GM23338 (cell line): ENCODE results near the gene DYNLRB1. TPM values are rescaled to one million over a fixed set of nuclear protein-coding genes. Genes with fewer than 3 reads are reported as not detected.
"Not testable (repeated sequence)": the region's sequence is repeated elsewhere in the genome, so short reads cannot be mapped to it uniquely, and the experiment has no call there.

Source experiments
- ATAC-seq: fragments of 200-7000 bp; cut with Tn5 transposase; 3 replicates; pipeline ENCODE4 v1.9.1; 2020
- DNase-seq: peaks from one replicate; pipeline ENCODE4 v3.0.0-alpha.2; 2015; ENCODE audit warnings: low spot score
- H2AFZ ChIP-seq: fragments of 200-600 bp; sonication (generic); 2 replicates; pipeline ENCODE4 v1.8.0; 2016; ENCODE audit warnings: antibody characterized with exemption, mild to moderate bottlenecking, moderate library complexity
- H3F3A ChIP-seq: fragments of 200-600 bp; sonication (generic); replicated peaks from 2 replicates; pipeline ENCODE4 v1.8.0; 2017; ENCODE audit warnings: antibody characterized with exemption, mixed run types, low read depth
- H3K27ac ChIP-seq: fragments of 200-600 bp; sonication (generic); 2 replicates; pipeline ENCODE4 v1.6.1; 2016; ENCODE audit warnings: low read depth
- H3K27me3 ChIP-seq: fragments of 200-600 bp; sonication (generic); 2 replicates; pipeline ENCODE4 v1.8.0; 2016; ENCODE audit warnings: mild to moderate bottlenecking, mixed run types, moderate library complexity; ENCODE audit not compliant: insufficient read depth
- H3K36me3 ChIP-seq: fragments of 200-600 bp; sonication (generic); 2 replicates; pipeline ENCODE4 v1.8.0; 2016; ENCODE audit warnings: mild to moderate bottlenecking; ENCODE audit not compliant: insufficient read depth
- H3K4me1 ChIP-seq: fragments of 200-600 bp; sonication (generic); 2 replicates; pipeline ENCODE4 v1.8.0; 2016; ENCODE audit warnings: mild to moderate bottlenecking, moderate library complexity; ENCODE audit not compliant: insufficient read depth
- H3K4me2 ChIP-seq: fragments of 200-600 bp; sonication (generic); 2 replicates; pipeline ENCODE4 v1.7.1; 2017; ENCODE audit warnings: mixed run types
- H3K4me3 ChIP-seq: fragments of 200-600 bp; sonication (generic); 2 replicates; pipeline ENCODE4 v1.6.1; 2016; ENCODE audit warnings: mixed run types
- H3K79me2 ChIP-seq: fragments of 200-600 bp; sonication (generic); replicated peaks from 2 replicates; pipeline ENCODE4 v1.8.0; 2017; ENCODE audit warnings: mild to moderate bottlenecking; ENCODE audit not compliant: insufficient read depth
- H3K9me2 ChIP-seq: fragments of 200-600 bp; sonication (generic); 2 replicates; pipeline ENCODE4 v1.8.0; 2017; ENCODE audit not compliant: insufficient read depth
- H4K20me1 ChIP-seq: fragments of 200-600 bp; sonication (generic); replicated peaks from 2 replicates; pipeline ENCODE4 v1.8.0; 2017; ENCODE audit warnings: mild to moderate bottlenecking; ENCODE audit not compliant: insufficient read depth
- H3K27ac Mint-ChIP-seq: 2 replicates; pipeline ENCODE4 v1.8.0; 2020; ENCODE audit warnings: inconsistent platforms, mild to moderate bottlenecking, moderate library complexity, mixed read lengths
- H3K27me3 Mint-ChIP-seq: 3 replicates; pipeline ENCODE4 v1.8.0; 2022; ENCODE audit warnings: low read depth, mild to moderate bottlenecking, moderate library complexity, mixed read lengths, inconsistent platforms; ENCODE audit not compliant: insufficient read depth, poor library complexity
- H3K36me3 Mint-ChIP-seq: 3 replicates; pipeline ENCODE4 v1.8.0; 2021; ENCODE audit warnings: low read depth, mild to moderate bottlenecking, inconsistent platforms, moderate library complexity, mixed read lengths
- H3K4me1 Mint-ChIP-seq: 3 replicates; pipeline ENCODE4 v1.8.0; 2020; ENCODE audit warnings: mild to moderate bottlenecking, inconsistent platforms, mixed read lengths
- H3K4me3 Mint-ChIP-seq: 3 replicates; pipeline ENCODE4 v1.8.0; 2021; ENCODE audit warnings: moderate library complexity, mild to moderate bottlenecking, inconsistent platforms, mixed read lengths
- H3K9me3 Mint-ChIP-seq: 3 replicates; pipeline ENCODE4 v1.8.0; 2020; ENCODE audit warnings: moderate library complexity, mild to moderate bottlenecking, inconsistent platforms, mixed read lengths
- CREB1 ChIP-seq: fragments of 250-450 bp; sonication (Bioruptor Pico); IDR thresholded peaks from 2 replicates; pipeline ENCODE4 v1.5.0; 2020; ENCODE audit warnings: low read depth, mild to moderate bottlenecking, moderate library complexity
- EZH2 ChIP-seq: fragments of 200-600 bp; sonication (generic); IDR thresholded peaks from one replicate; pipeline ENCODE4 v1.8.0; 2017; ENCODE audit warnings: antibody characterized with exemption, mild to moderate bottlenecking, low read depth; ENCODE audit not compliant: unreplicated experiment
- EZH2phosphoT487 ChIP-seq: fragments of 200-600 bp; sonication (generic); IDR thresholded peaks from one replicate; pipeline ENCODE4 v1.8.1; 2018; ENCODE audit warnings: antibody characterized with exemption; ENCODE audit not compliant: unreplicated experiment
- JUNB ChIP-seq: IDR thresholded peaks from one replicate; pipeline ENCODE4 v1.6.1; 2016; ENCODE audit warnings: antibody characterized with exemption; ENCODE audit not compliant: unreplicated experiment
- NANOG ChIP-seq: IDR thresholded peaks from 2 replicates; pipeline ENCODE4 v1.6.1; 2016; ENCODE audit warnings: antibody characterized with exemption, borderline replicate concordance
- polyA plus RNA-seq: library from polyadenylated mRNA; unstranded; fragments of >200 nt; fragmentation: Nextera tagmentation; extraction: Ambion mirVana; gene quantifications from 2 replicates; pipeline ENCODE4 v1.2.1, GENCODE V29; 2016
- total RNA-seq: library from RNA; depleted of rRNA; stranded (reverse); fragments of >200 nt; shearing (Covaris generic); gene quantifications from 2 replicates; pipeline ENCODE4 v1.2.3, GENCODE V29; 2014
- TF ChIP-seq, protein P1 (sequence below): IDR thresholded peaks from 2 replicates; pipeline ENCODE4 v1.6.1; 2016; ENCODE audit warnings: antibody characterized with exemption
- TF ChIP-seq, protein P2 (sequence below): IDR thresholded peaks from one replicate; pipeline ENCODE4 v1.6.1; 2018; ENCODE audit warnings: antibody characterized with exemption; ENCODE audit not compliant: unreplicated experiment
- TF ChIP-seq, protein P3 (sequence below), 2 experiments: fragments of 200-600 bp in 1 of 2; sonication (generic) in 1 of 2; conservative IDR thresholded peaks; 2 replicates each; pipeline versions ENCODE4 v1.5.1 to v1.6.1; 2016 to 2017; ENCODE audit warnings: antibody characterized with exemption in 2 of 2, low read depth in 2 of 2, mild to moderate bottlenecking in 2 of 2, moderate library complexity in 1 of 2

Gene DYNLRB1
- total and polyA plus RNA-seq, 2 experiments from 2014 or later: 107 to 376 TPM

DNA sequence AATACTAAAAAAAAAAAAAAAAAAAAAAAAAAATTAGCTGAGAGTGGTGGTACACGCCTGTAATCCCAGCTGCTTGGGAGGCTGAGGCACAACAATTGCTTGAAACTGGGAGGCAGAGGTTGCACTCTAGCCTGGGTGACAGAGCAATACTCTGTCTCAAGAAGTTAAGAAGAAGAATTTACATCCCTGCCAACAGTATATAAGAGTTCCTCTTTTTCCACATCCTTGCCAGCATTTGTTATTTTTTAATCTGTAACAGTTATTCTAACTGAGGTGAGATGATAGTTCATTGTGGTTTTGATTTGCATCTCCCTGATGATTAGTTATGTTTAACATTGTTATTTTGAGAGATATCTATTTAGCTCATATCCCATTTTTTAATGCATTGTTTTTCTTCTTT, 20.3 kb upstream of the DYNLRB1 start:
- Histone ChIP-seq H3K4me1 (no peaks in the 10 kb centered on the region), H3K79me2 (no peaks in the 10 kb centered on the region; the same call in 1 of the 2 replicates)
- peaks cover 62% of the 10 kb centered on the region for H3K36me3 Mint-ChIP-seq

DNA sequence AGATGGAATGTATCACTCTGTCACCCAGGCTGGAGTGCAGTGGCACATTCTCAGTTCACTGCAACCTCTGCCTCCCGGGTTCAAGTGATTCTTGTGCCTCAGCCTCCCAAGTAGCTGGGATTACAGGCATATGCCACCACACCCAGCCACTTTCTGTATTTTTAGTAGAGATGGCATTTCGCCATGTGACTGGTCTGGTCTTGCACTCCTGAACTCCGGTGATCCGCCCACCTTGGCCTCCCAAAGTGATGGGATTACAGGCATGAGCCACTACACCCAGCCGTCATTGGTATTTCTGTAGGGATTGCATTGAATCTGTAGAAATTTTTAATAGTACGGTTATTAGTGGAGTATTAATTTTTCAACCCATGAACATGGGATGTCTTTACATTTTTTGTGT, 18.6 kb upstream of the DYNLRB1 start:
- H3K4me2 ChIP-seq, H2AFZ ChIP-seq, H3K4me3 ChIP-seq, ATAC-seq, H3K9me3 Mint-ChIP-seq, H3K27ac Mint-ChIP-seq, H3F3A ChIP-seq, H3K27ac ChIP-seq, H3K27me3 Mint-ChIP-seq, H3K27me3 ChIP-seq, H3K4me1 Mint-ChIP-seq, DNase-seq, H4K20me1 ChIP-seq, H3K4me1 ChIP-seq, H3K4me3 Mint-ChIP-seq, H3K36me3 ChIP-seq, H3K79me2 ChIP-seq, H3K9me2 ChIP-seq: not testable (repeated sequence)
- H3K36me3 Mint-ChIP-seq: peaks cover 57% of the 10 kb centered on the region

More for the DNA sequence above, 20.3 kb upstream of the DYNLRB1 start:
- H3K27me3 ChIP-seq: no peaks in the 10 kb centered on the region
- H3K27ac ChIP-seq: no peak overlapping the region
- H3K9me3 Mint-ChIP-seq: 0 out of 3 replicates have a peak, but pooled peaks cover 3% of the 10 kb centered on the region
- H3K4me1 Mint-ChIP-seq: no peaks in the 10 kb centered on the region
- H4K20me1 ChIP-seq: peaks cover 10% of the 10 kb centered on the region; the same call in 1 of the 2 replicates
- no peak overlapping the region for H3K4me2 ChIP-seq
- no peaks in the 10 kb centered on the region for H3F3A ChIP-seq
- DNase-seq (no peak), ATAC-seq (no peak)
- no peak overlapping the region for H2AFZ ChIP-seq
- H3K9me2 ChIP-seq: no peaks in the 10 kb centered on the region
- TF ChIP-seq CREB1 (CRISPR knock-in tag) (no peak), JUNB (no peak), EZH2phosphoT487 (no peak), EZH2 (no peak), NANOG (no peak)
- TF ChIP-seq, protein P1, sequence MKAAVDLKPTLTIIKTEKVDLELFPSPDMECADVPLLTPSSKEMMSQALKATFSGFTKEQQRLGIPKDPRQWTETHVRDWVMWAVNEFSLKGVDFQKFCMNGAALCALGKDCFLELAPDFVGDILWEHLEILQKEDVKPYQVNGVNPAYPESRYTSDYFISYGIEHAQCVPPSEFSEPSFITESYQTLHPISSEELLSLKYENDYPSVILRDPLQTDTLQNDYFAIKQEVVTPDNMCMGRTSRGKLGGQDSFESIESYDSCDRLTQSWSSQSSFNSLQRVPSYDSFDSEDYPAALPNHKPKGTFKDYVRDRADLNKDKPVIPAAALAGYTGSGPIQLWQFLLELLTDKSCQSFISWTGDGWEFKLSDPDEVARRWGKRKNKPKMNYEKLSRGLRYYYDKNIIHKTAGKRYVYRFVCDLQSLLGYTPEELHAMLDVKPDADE: no peak
- TF ChIP-seq, protein P2, sequence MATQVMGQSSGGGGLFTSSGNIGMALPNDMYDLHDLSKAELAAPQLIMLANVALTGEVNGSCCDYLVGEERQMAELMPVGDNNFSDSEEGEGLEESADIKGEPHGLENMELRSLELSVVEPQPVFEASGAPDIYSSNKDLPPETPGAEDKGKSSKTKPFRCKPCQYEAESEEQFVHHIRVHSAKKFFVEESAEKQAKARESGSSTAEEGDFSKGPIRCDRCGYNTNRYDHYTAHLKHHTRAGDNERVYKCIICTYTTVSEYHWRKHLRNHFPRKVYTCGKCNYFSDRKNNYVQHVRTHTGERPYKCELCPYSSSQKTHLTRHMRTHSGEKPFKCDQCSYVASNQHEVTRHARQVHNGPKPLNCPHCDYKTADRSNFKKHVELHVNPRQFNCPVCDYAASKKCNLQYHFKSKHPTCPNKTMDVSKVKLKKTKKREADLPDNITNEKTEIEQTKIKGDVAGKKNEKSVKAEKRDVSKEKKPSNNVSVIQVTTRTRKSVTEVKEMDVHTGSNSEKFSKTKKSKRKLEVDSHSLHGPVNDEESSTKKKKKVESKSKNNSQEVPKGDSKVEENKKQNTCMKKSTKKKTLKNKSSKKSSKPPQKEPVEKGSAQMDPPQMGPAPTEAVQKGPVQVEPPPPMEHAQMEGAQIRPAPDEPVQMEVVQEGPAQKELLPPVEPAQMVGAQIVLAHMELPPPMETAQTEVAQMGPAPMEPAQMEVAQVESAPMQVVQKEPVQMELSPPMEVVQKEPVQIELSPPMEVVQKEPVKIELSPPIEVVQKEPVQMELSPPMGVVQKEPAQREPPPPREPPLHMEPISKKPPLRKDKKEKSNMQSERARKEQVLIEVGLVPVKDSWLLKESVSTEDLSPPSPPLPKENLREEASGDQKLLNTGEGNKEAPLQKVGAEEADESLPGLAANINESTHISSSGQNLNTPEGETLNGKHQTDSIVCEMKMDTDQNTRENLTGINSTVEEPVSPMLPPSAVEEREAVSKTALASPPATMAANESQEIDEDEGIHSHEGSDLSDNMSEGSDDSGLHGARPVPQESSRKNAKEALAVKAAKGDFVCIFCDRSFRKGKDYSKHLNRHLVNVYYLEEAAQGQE: no peak
- TF ChIP-seq, protein P3, sequence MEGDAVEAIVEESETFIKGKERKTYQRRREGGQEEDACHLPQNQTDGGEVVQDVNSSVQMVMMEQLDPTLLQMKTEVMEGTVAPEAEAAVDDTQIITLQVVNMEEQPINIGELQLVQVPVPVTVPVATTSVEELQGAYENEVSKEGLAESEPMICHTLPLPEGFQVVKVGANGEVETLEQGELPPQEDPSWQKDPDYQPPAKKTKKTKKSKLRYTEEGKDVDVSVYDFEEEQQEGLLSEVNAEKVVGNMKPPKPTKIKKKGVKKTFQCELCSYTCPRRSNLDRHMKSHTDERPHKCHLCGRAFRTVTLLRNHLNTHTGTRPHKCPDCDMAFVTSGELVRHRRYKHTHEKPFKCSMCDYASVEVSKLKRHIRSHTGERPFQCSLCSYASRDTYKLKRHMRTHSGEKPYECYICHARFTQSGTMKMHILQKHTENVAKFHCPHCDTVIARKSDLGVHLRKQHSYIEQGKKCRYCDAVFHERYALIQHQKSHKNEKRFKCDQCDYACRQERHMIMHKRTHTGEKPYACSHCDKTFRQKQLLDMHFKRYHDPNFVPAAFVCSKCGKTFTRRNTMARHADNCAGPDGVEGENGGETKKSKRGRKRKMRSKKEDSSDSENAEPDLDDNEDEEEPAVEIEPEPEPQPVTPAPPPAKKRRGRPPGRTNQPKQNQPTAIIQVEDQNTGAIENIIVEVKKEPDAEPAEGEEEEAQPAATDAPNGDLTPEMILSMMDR (conservative IDR thresholded peaks at IDR 0.05; ENCODE audit: low read depth in 2 of 2): no peak
- no peaks in the 10 kb centered on the region for H3K27me3 Mint-ChIP-seq
- no peak overlapping the region for H3K4me3 Mint-ChIP-seq
- H3K36me3 ChIP-seq: peaks cover 14% of the 10 kb centered on the region; the same call in 1 of the 2 replicates
- no peak overlapping the region for H3K4me3 ChIP-seq
- no peak overlapping the region for H3K27ac Mint-ChIP-seq
